WTC11 (cell line): ENCODE results near the gene STX3. TPM values are rescaled to one million over a fixed set of nuclear protein-coding genes. Genes with fewer than 3 reads are reported as not detected.

ENCODE experiments used
- ATAC-seq: fragments of 200-7000 bp; cut with Tn5 transposase; 2 replicates; pipeline ENCODE4 v1.10.0; 2021; ENCODE audit warnings: mild to moderate bottlenecking, moderate library complexity
- CTCF ChIA-PET: fragments of 300-600 bp; sonication (Branson Sonifier 250); formaldehyde crosslinking; loops from one replicate; lab custom pipeline; 2021; ENCODE audit warnings: antibody characterized with exemption; lab: Charles Lee
- POLR2A ChIA-PET: fragments of 350-600 bp; sonication (Branson Sonifier 250); formaldehyde crosslinking; loops from one replicate; lab custom pipeline; 2021; ENCODE audit warnings: antibody characterized with exemption; lab: Charles Lee
- DNase-seq: peaks from one replicate; pipeline ENCODE4 v3.0.0; 2021; ENCODE audit warnings: low spot score
- H3K27ac Mint-ChIP-seq: 2 replicates; pipeline ENCODE4 v1.8.0; 2021; ENCODE audit warnings: mixed read lengths
- H3K27me3 Mint-ChIP-seq: 2 replicates; pipeline ENCODE4 v1.8.0; 2021; ENCODE audit warnings: low read depth, mild to moderate bottlenecking, moderate library complexity, mixed read lengths
- H3K36me3 Mint-ChIP-seq: 2 replicates; pipeline ENCODE4 v1.8.0; 2021; ENCODE audit warnings: mixed read lengths
- H3K4me1 Mint-ChIP-seq: 2 replicates; pipeline ENCODE4 v1.8.0; 2022; ENCODE audit warnings: mixed read lengths
- H3K4me3 Mint-ChIP-seq: 2 replicates; pipeline ENCODE4 v1.8.0; 2021; ENCODE audit warnings: mild to moderate bottlenecking, moderate library complexity, mixed read lengths
- H3K9me3 Mint-ChIP-seq: 2 replicates; pipeline ENCODE4 v1.8.0; 2021; ENCODE audit warnings: mixed read lengths
- AFF4 ChIP-seq: sonication (generic); formaldehyde crosslinking; IDR thresholded peaks from 2 replicates; pipeline ENCODE4 v1.8.1; 2023; ENCODE audit warnings: mild to moderate bottlenecking, missing genetic modification reagents, borderline replicate concordance
- HMGXB4 ChIP-seq: sonication (generic); formaldehyde crosslinking; IDR thresholded peaks from 2 replicates; pipeline ENCODE4 v1.8.1; 2023; ENCODE audit warnings: mild to moderate bottlenecking, moderate library complexity, missing genetic modification reagents
- NFYB ChIP-seq: sonication (generic); formaldehyde crosslinking; conservative IDR thresholded peaks from 2 replicates; pipeline ENCODE4 v1.8.0; 2022; ENCODE audit warnings: low read depth, missing genetic modification reagents
- ZNF138 ChIP-seq: sonication (generic); formaldehyde crosslinking; conservative IDR thresholded peaks from 2 replicates; pipeline ENCODE4 v1.8.1; 2022; ENCODE audit warnings: mild to moderate bottlenecking, moderate library complexity, missing genetic modification reagents
- ZNF263 ChIP-seq: sonication (generic); formaldehyde crosslinking; IDR thresholded peaks from 2 replicates; pipeline ENCODE4 v1.8.1; 2022; ENCODE audit warnings: low read depth, mild to moderate bottlenecking, moderate library complexity, missing genetic modification reagents
- total RNA-seq: library from RNA; stranded (reverse); gene quantifications from 3 replicates; pipeline ENCODE4 v1.2.3, GENCODE V29; 2021
- TF ChIP-seq, protein P1 (sequence below): fragments of 250-450 bp; sonication (Bioruptor Pico); IDR thresholded peaks from 2 replicates; pipeline ENCODE4 v1.9.0; 2021; ENCODE audit warnings: mild to moderate bottlenecking
- TF ChIP-seq, protein P2 (sequence below): sonication (generic); formaldehyde crosslinking; IDR thresholded peaks from 2 replicates; pipeline ENCODE4 v1.8.0; 2022; ENCODE audit warnings: mild to moderate bottlenecking, missing genetic modification reagents
- TF ChIP-seq, protein P3 (sequence below): fragments of 250-450 bp; sonication (Bioruptor Pico); IDR thresholded peaks from 2 replicates; pipeline ENCODE4 v1.9.0; 2021; ENCODE audit warnings: moderate library complexity, mild to moderate bottlenecking, inconsistent platforms, borderline replicate concordance
- TF ChIP-seq, protein P4 (sequence below): sonication (generic); formaldehyde crosslinking; IDR thresholded peaks from 2 replicates; pipeline ENCODE4 v1.8.1; 2022; ENCODE audit warnings: missing genetic modification reagents, borderline replicate concordance
- TF ChIP-seq, protein P5 (sequence below): fragments of 250-450 bp; sonication (Bioruptor Pico); IDR thresholded peaks from 2 replicates; pipeline ENCODE4 v1.9.0; 2021; ENCODE audit warnings: mild to moderate bottlenecking, borderline replicate concordance

STX3 gene
- total RNA-seq, 1 experiment from 2014 or later = 52.7 TPM

GRCh38 chr11:59760771-59761170, 5.6 kb downstream of the STX3 start:
- CTCF ChIA-PET = no interaction called here
- TF ChIP-seq ZNF263 (CRISPR knock-in tag) = no peak
- TF ChIP-seq, protein P1, sequence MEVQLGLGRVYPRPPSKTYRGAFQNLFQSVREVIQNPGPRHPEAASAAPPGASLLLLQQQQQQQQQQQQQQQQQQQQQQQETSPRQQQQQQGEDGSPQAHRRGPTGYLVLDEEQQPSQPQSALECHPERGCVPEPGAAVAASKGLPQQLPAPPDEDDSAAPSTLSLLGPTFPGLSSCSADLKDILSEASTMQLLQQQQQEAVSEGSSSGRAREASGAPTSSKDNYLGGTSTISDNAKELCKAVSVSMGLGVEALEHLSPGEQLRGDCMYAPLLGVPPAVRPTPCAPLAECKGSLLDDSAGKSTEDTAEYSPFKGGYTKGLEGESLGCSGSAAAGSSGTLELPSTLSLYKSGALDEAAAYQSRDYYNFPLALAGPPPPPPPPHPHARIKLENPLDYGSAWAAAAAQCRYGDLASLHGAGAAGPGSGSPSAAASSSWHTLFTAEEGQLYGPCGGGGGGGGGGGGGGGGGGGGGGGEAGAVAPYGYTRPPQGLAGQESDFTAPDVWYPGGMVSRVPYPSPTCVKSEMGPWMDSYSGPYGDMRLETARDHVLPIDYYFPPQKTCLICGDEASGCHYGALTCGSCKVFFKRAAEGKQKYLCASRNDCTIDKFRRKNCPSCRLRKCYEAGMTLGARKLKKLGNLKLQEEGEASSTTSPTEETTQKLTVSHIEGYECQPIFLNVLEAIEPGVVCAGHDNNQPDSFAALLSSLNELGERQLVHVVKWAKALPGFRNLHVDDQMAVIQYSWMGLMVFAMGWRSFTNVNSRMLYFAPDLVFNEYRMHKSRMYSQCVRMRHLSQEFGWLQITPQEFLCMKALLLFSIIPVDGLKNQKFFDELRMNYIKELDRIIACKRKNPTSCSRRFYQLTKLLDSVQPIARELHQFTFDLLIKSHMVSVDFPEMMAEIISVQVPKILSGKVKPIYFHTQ (CRISPR knock-in tag) = no peak
- TF ChIP-seq, protein P2, sequence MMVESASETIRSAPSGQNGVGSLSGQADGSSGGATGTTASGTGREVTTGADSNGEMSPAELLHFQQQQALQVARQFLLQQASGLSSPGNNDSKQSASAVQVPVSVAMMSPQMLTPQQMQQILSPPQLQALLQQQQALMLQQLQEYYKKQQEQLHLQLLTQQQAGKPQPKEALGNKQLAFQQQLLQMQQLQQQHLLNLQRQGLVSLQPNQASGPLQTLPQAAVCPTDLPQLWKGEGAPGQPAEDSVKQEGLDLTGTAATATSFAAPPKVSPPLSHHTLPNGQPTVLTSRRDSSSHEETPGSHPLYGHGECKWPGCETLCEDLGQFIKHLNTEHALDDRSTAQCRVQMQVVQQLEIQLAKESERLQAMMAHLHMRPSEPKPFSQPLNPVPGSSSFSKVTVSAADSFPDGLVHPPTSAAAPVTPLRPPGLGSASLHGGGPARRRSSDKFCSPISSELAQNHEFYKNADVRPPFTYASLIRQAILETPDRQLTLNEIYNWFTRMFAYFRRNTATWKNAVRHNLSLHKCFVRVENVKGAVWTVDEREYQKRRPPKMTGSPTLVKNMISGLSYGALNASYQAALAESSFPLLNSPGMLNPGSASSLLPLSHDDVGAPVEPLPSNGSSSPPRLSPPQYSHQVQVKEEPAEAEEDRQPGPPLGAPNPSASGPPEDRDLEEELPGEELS (CRISPR knock-in tag) = no peak
- TF ChIP-seq ZNF138 (CRISPR knock-in tag) = no peak
- no peak for TF ChIP-seq AFF4 (CRISPR knock-in tag)
- TF ChIP-seq, protein P3, sequence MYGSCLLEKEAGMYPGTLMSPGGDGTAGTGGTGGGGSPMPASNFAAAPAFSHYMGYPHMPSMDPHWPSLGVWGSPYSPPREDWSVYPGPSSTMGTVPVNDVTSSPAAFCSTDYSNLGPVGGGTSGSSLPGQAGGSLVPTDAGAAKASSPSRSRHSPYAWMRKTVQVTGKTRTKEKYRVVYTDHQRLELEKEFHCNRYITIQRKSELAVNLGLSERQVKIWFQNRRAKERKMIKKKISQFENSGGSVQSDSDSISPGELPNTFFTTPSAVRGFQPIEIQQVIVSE = no peak
- no peak for TF ChIP-seq NFYB (CRISPR knock-in tag)
- TF ChIP-seq HMGXB4 (CRISPR knock-in tag) = no peak
- TF ChIP-seq, protein P4, sequence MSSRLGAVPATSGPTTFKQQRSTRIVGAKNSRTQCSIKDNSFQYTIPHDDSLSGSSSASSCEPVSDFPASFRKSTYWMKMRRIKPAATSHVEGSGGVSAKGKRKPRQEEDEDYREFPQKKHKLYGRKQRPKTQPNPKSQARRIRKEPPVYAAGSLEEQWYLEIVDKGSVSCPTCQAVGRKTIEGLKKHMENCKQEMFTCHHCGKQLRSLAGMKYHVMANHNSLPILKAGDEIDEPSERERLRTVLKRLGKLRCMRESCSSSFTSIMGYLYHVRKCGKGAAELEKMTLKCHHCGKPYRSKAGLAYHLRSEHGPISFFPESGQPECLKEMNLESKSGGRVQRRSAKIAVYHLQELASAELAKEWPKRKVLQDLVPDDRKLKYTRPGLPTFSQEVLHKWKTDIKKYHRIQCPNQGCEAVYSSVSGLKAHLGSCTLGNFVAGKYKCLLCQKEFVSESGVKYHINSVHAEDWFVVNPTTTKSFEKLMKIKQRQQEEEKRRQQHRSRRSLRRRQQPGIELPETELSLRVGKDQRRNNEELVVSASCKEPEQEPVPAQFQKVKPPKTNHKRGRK (CRISPR knock-in tag) = no peak
- TF ChIP-seq, protein P5, sequence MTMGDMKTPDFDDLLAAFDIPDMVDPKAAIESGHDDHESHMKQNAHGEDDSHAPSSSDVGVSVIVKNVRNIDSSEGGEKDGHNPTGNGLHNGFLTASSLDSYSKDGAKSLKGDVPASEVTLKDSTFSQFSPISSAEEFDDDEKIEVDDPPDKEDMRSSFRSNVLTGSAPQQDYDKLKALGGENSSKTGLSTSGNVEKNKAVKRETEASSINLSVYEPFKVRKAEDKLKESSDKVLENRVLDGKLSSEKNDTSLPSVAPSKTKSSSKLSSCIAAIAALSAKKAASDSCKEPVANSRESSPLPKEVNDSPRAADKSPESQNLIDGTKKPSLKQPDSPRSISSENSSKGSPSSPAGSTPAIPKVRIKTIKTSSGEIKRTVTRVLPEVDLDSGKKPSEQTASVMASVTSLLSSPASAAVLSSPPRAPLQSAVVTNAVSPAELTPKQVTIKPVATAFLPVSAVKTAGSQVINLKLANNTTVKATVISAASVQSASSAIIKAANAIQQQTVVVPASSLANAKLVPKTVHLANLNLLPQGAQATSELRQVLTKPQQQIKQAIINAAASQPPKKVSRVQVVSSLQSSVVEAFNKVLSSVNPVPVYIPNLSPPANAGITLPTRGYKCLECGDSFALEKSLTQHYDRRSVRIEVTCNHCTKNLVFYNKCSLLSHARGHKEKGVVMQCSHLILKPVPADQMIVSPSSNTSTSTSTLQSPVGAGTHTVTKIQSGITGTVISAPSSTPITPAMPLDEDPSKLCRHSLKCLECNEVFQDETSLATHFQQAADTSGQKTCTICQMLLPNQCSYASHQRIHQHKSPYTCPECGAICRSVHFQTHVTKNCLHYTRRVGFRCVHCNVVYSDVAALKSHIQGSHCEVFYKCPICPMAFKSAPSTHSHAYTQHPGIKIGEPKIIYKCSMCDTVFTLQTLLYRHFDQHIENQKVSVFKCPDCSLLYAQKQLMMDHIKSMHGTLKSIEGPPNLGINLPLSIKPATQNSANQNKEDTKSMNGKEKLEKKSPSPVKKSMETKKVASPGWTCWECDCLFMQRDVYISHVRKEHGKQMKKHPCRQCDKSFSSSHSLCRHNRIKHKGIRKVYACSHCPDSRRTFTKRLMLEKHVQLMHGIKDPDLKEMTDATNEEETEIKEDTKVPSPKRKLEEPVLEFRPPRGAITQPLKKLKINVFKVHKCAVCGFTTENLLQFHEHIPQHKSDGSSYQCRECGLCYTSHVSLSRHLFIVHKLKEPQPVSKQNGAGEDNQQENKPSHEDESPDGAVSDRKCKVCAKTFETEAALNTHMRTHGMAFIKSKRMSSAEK (CRISPR knock-in tag) = no peak
- Mint-ChIP-seq H3K27ac (no peak overlapping the region), H3K36me3 (peaks cover 17% of the 10 kb centered on the region), H3K9me3 (no peaks in the 10 kb centered on the region), H3K4me1 (peaks cover 35% of the 10 kb centered on the region), H3K4me3 (no peak overlapping the region), H3K27me3 (no peaks in the 10 kb centered on the region)
- DNase-seq (no peak), ATAC-seq (no peak)
- POLR2A ChIA-PET = no interaction called here
